ENCODE results near the gene ZNF563. TPM values are rescaled to one million over a fixed set of nuclear protein-coding genes. Genes with fewer than 3 reads are reported as not detected.

Gene ZNF563
- total and polyA plus RNA-seq, 10 of the 15 experiments (the other 5 are each of a cell fraction or from before 2014, with no cell fraction given): 1.7 to 6.4 (median 2.8) TPM

GRCh38 chr19:12380444-12380737 lies 47.0 kb upstream of the ZNF563 start:
- TF ChIP-seq EP300 (IDR thresholded peaks at IDR 0.05; ENCODE audit: borderline replicate concordance in 1 of 2, control insufficient read depth in 1 of 2, low read depth in 2 of 2, low read length in 2 of 2) (no peak), RELB (IDR thresholded peaks at IDR 0.05; ENCODE audit: low read depth) (no peak), CHD2 (IDR thresholded peaks at IDR 0.05; ENCODE audit: borderline replicate concordance, low read depth, low read length) (no peak), KAT2A (conservative IDR thresholded peaks at IDR 0.05; ENCODE audit: control insufficient read depth, low read depth, low read length) (no peak), ZNF24 (IDR thresholded peaks at IDR 0.05) (no peak), FOXK2 (IDR thresholded peaks at IDR 0.05) (no peak), BHLHE40 (IDR thresholded peaks at IDR 0.05; ENCODE audit: borderline replicate concordance in 1 of 2, low read depth in 2 of 2, low read length in 1 of 2) (no peak), BRCA1 (IDR thresholded peaks at IDR 0.05; ENCODE audit: low read depth, low read length) (no peak), CBX3 (IDR thresholded peaks at IDR 0.05; ENCODE audit: borderline replicate concordance, low read depth) (no peak)
- H3K4me3 ChIP-seq: no peak overlapping the region
- H3K9ac ChIP-seq (ENCODE audit: control insufficient read depth, insufficient read depth, low read length): no peak overlapping the region
- in situ Hi-C loops (cut with MboI): no loop called here
- intact Hi-C loops (cut with micrococcal nuclease; ENCODE audit: unreplicated experiment): no loop called here
- no peaks in the 10 kb centered on the region for H4K20me1 ChIP-seq (ENCODE audit: control insufficient read depth, insufficient read depth)
- H3K36me3 ChIP-seq (ENCODE audit: control insufficient read depth in 2 of 2, insufficient read depth in 2 of 2, low read length in 1 of 2): no peaks in the 10 kb centered on the region; a peak in 1 of 4 replicates
- DNase-seq (ENCODE audit: low read depth, low spot score): no peak
- ChIA-PET CTCF (no interaction called here), POLR2A (no interaction called here), RAD21 (ENCODE audit: unreplicated experiment) (no interaction called here), SMC1A (ENCODE audit: uncharacterized antibody, unreplicated experiment) (no interaction called here)
- H3K4me2 ChIP-seq (ENCODE audit: control insufficient read depth, insufficient read depth): no peak overlapping the region
- no peak overlapping the region for H3K27ac ChIP-seq (ENCODE audit: control insufficient read depth, insufficient read depth)
- no peak for FAIRE-seq
- no peak for ATAC-seq
- WGBS (ENCODE audit: insufficient coverage, insufficient replicate concordance, low lambda C conversion rate, missing lambda C conversion rate): 74% methylated on average over 2 of the region's 2 CpGs
- no peak overlapping the region for H2AFZ ChIP-seq (ENCODE audit: control insufficient read depth, low read depth, low read length)
- H3K4me1 ChIP-seq (ENCODE audit: control insufficient read depth, insufficient read depth, low read length): no peaks in the 10 kb centered on the region
- BruUV-seq (replicated peaks): no TSS peak
- H3K27me3 ChIP-seq (replicated peaks in 1 of 2; ENCODE audit: control insufficient read depth in 2 of 2, insufficient read depth in 2 of 2, low read length in 1 of 2): no peaks in the 10 kb centered on the region
- peaks cover 25% of the 10 kb centered on the region; the same call in 2 of the 3 replicates for H3K9me3 ChIP-seq (replicated peaks; ENCODE audit: control insufficient read depth, insufficient read depth, low read length)
- no peaks in the 10 kb centered on the region for H3K79me2 ChIP-seq (ENCODE audit: control insufficient read depth, insufficient read depth, low read length)

All from GM12878 (cell line).